ENCODE data around the gene HOXA9.

DNA sequence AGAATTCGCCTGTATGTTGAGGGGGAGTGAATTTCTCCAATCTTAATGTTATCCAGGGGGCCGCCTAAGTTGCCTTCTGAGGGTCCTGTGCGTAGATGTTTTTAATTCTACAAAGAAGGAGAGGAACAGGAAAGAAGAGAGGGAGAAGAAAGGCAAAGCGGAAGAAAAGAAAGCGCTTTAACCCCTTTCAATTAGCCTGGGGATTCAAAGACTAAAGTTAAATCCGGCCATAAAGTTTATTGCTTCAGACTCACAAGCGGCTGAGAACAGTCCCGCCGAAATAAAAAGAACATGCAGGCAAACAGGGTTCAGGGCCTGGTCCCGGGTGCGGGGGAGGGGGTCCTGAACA, 26.4 kb downstream of the HOXA9 start:
- no peak for TF ChIP-seq POLR2A (IDR thresholded peaks at IDR 0.05; ENCODE audit: low read depth, low read length)
- TF ChIP-seq POLR2AphosphoS5 (IDR thresholded peaks at IDR 0.05; ENCODE audit: low read depth, low read length) = no peak
- TF ChIP-seq TAF1 (IDR thresholded peaks at IDR 0.05; ENCODE audit: borderline replicate concordance, low read depth, low read length) = no peak
